Kidney (tissue), 14 donors: ENCODE measurements around the gene KCNC3. TPM values are rescaled to one million over a fixed set of nuclear protein-coding genes. Genes with fewer than 3 reads are reported as not detected.

Source experiments
- DNase-seq, 5 donors: peaks; one replicate each; pipeline ENCODE4 v3.0.0-alpha.2; 2013 to 2020
- FAIRE-seq: peaks from 2 replicates; lab custom pipeline; 2012; peaks lifted over from hg19 to GRCh38; lab: Jason Lieb, UNC
- H3K27ac ChIP-seq, 2 donors: one replicate each; pipeline ENCODE4 v1.7.0; 2013; ENCODE audit warnings: low read depth in 2 of 2, low read length in 2 of 2, inconsistent platforms in 1 of 2
- H3K27me3 ChIP-seq: one replicate; pipeline ENCODE4 v1.7.1; 2013; ENCODE audit warnings: low read length, inconsistent platforms; ENCODE audit not compliant: control insufficient read depth, insufficient read depth
- H3K36me3 ChIP-seq, 3 donors: one replicate each; pipeline versions ENCODE4 v1.7.0 to v1.7.1; 2013; ENCODE audit warnings: low read length in 3 of 3, control low read depth in 1 of 3, inconsistent platforms in 1 of 3; ENCODE audit not compliant: insufficient read depth in 3 of 3, control insufficient read depth in 2 of 3
- H3K4me1 ChIP-seq, 3 donors: one replicate each; pipeline versions ENCODE4 v1.7.0 to v1.7.1; 2013; ENCODE audit warnings: low read length in 3 of 3, inconsistent platforms in 1 of 3, low read depth in 1 of 3; ENCODE audit not compliant: control insufficient read depth in 2 of 3, insufficient read depth in 2 of 3
- H3K4me3 ChIP-seq, 3 donors: one replicate each; pipeline versions ENCODE4 v1.7.0 to v1.8.1; 2013; ENCODE audit warnings: low read length in 3 of 3, control low read depth in 1 of 3, inconsistent platforms in 1 of 3
- H3K9ac ChIP-seq, 3 donors: one replicate each; pipeline versions ENCODE4 v1.7.0 to v1.7.1; 2013; ENCODE audit warnings: low read length in 3 of 3, control low read depth in 1 of 3, inconsistent platforms in 1 of 3
- H3K9me3 ChIP-seq, 3 donors: one replicate each; pipeline versions ENCODE4 v1.7.0 to v1.7.1; 2013; ENCODE audit warnings: low read length in 3 of 3, control low read depth in 1 of 3, inconsistent platforms in 1 of 3; ENCODE audit not compliant: control insufficient read depth in 2 of 3, insufficient read depth in 1 of 3
- intact Hi-C: fragments of 100-400 bp; cut with DNase I; formaldehyde crosslinking; loops from one replicate; pipeline ENCODE4 v1.11.1; 2022
- polyA plus RNA-seq: library from polyadenylated mRNA; stranded (reverse); fragments of 350-450 nt; fragmentation: Illumina TruSeq; extraction: RNeasy Lipid Tissue Mini Kit (QIAGEN cat#74804); gene quantifications from one replicate; pipeline ENCODE4 v1.2.3, GENCODE V29; 2014; ENCODE audit warnings: low read depth, low replicate concordance; ENCODE audit not compliant: insufficient read depth
- total RNA-seq: library from RNA; stranded (reverse); fragmentation: NEBNext Ultra II Directional; extraction: Animal tissue kit (Norgen Biotek cat#: 25700); gene quantifications from one replicate; pipeline ENCODE4 v1.2.1, GENCODE V29; 2021
- TF ChIP-seq, protein P1 (sequence below): IDR thresholded peaks from 3 replicates; pipeline ENCODE4 v1.5.1; 2012; ENCODE audit warnings: mild to moderate bottlenecking, moderate library complexity, borderline replicate concordance; ENCODE audit not compliant: insufficient read depth; ENCODE audit errors: extremely low read depth
- donor health status: control.
- donor health status: control.
- donor health status: control.
- donor health status: control.
- donor health status: control.
- donor health status: DM: yes; HTN: yes; CAD: no.
- donor health status: Normal renal cell carcinoma (clear cell type).

KCNC3 gene
- total and polyA plus RNA-seq, 2 donors from 2014 or later: 9.1 to 31.0 TPM

DNA sequence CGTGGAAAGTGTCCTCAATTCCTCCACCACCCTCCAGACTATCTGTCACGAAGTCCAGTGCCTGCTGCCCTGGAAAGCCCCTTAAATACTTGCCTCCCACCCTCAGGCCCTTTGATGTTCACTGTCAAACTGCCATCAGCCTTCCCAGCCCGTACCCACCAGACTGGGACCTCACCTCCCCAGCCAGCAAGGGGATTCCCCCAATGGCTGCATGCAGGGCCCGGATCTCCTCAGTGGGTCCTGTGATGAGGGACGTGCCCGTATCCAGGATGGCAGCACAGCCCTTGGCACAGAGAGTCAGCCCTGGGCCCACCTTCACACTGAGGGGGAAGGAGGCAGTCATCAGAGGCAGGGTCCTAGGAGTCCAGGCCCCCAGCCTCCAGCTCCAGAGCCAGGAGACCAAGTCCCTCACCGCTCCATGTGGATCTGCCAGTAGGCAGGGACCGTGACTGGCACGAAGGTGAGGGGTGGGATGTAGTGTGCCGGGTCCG lies 30.2 kb upstream of the KCNC3 start:
- Histone ChIP-seq H3K4me1 (peaks cover 0 to 6% (median 2%) of the 10 kb centered on the region in 3 donors), H3K27me3 (no peaks in the 10 kb centered on the region), H3K9ac (no peak overlapping the region), H3K9me3 (no peaks in the 10 kb centered on the region), H3K36me3 (no peaks in the 10 kb centered on the region), H3K4me3 (no peak overlapping the region), H3K27ac (no peak overlapping the region)
- TF ChIP-seq, protein P1, sequence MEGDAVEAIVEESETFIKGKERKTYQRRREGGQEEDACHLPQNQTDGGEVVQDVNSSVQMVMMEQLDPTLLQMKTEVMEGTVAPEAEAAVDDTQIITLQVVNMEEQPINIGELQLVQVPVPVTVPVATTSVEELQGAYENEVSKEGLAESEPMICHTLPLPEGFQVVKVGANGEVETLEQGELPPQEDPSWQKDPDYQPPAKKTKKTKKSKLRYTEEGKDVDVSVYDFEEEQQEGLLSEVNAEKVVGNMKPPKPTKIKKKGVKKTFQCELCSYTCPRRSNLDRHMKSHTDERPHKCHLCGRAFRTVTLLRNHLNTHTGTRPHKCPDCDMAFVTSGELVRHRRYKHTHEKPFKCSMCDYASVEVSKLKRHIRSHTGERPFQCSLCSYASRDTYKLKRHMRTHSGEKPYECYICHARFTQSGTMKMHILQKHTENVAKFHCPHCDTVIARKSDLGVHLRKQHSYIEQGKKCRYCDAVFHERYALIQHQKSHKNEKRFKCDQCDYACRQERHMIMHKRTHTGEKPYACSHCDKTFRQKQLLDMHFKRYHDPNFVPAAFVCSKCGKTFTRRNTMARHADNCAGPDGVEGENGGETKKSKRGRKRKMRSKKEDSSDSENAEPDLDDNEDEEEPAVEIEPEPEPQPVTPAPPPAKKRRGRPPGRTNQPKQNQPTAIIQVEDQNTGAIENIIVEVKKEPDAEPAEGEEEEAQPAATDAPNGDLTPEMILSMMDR: no peak
- intact Hi-C loops: no loop called here
- FAIRE-seq: no peak
- peak in 1 of 5 donors; percentile 65 for DNase-seq

DNA sequence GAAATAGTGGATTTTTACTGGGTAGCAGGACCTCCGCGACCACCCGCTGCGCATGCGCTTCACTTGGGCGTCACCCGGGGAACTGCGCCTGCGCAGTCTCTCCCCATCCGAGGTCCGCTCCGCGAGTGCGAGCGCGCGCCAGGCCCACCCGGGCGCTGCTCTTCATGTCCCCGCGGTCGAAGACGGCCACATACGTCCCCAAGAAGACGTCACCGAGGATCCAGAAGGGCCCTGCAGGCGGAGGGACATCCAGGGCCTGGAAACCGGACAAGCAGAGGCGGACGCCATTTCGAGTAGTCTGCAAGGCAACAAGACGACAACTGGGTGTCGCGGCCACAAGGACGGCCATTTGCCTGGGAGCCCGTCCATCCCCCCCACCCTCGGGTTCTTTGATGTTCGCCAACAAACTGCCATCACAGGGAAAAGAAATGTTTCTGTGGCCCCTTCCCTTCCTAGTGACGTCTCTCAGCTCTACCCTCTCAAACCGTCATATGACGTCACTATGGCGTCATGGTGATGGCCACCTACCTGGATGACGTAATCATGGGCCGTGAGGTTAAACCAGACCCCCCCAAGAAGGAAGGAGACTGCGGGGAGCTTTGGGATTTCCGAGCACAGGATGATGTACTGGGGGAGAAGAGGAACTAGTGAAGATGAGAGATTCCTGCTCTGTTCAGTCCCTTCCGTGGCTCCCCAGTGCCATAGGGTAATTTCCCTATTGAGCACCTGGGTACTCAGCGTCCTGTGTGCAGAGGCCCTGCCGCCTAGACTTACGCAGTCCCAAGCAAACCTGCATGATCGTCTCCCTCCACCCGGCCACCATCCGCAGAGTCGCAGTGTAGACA lies 29.5 kb upstream of the KCNC3 start:
- peaks cover 0 to 6% (median 2%) of the 10 kb centered on the region in 3 donors for H3K4me1 ChIP-seq
- H3K27ac ChIP-seq: peak overlapping the region in 1 of 2 donors; percentile 32
- TF ChIP-seq, protein P1: no peak
- peak overlapping the region in 2 of 3 donors; percentile 51 to 95 for H3K9ac ChIP-seq
- no peaks in the 10 kb centered on the region for H3K27me3 ChIP-seq
- H3K4me3 ChIP-seq: peak overlapping the region; percentile 59 to 70 (median 68)
- FAIRE-seq: no peak
- peak; percentile 84 to 91 (median 89) for DNase-seq
- intact Hi-C loops: no loop called here
- H3K9me3 ChIP-seq: no peaks in the 10 kb centered on the region
- no peaks in the 10 kb centered on the region for H3K36me3 ChIP-seq

DNA sequence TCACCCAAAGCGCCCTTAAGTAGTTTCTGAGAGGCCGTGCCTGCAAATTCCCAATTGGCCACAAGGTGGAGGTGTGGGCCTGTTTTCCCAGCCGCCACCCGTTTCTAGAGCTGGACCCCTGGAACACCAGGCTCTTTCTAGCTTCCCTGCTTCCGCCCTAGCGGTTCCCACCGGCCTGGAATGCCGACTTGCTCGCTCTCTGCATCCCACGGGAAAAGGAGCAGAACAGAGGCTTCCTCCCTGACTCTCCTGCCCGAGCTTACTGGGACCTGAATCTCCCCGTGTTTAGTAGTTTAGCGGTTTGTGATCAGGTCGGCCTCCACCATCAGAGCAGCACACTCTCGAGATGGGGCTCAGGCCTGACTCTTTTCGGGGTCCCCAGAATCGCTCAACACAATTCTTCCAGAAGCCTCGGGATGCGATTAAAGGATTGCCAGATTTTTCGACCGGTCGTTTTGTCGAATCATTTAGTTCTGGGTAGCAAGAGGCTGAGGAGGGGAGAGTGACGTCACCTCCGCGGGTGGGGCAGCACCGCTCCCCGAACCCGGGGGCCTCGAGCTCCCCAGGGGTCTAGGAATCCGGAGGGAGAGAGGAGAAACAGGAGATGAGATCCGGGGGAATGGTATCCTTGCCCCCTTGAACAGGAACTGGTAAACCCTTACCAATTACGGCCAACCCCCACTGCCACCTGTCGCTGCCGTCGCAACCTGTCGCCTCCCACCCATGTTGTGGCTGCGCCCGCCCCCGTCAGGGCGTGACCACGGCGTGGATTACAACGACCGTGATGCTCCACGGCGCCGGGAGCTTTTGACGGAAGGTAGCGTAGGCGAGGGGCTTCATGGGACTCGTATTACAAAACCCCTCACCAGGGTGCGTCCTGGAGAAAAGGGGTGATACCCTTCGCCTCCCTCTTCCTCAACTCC lies 28.3 kb upstream of the KCNC3 start:
- Histone ChIP-seq H3K4me1 (peaks cover 0 to 6% (median 2%) of the 10 kb centered on the region in 3 donors), H3K36me3 (no peaks in the 10 kb centered on the region), H3K9ac (peak overlapping the region in 2 of 3 donors; percentile 95 to 99), H3K4me3 (peak overlapping the region; percentile 32 to 81 (median 70)), H3K27me3 (no peaks in the 10 kb centered on the region), H3K9me3 (no peaks in the 10 kb centered on the region), H3K27ac (peak overlapping the region; percentile 75 to 90)
- TF ChIP-seq, protein P1: peak; percentile 86
- peak; percentile 87 to 91 (median 89) for DNase-seq
- intact Hi-C loops: no loop called here
- FAIRE-seq: no peak
